Anterior cingulate cortex (tissue), 58 donors: ENCODE results near the gene HSFX3.
"Not testable (repeated sequence)": the region's sequence is repeated elsewhere in the genome, so short reads cannot be mapped to it uniquely, and the experiment has no call there.

Source experiments
- DNase-seq, 58 donors: peaks; one replicate each; lab custom pipeline; 2025; lab: John Stamatoyannopoulos, UW

HSFX3 gene

DNA sequence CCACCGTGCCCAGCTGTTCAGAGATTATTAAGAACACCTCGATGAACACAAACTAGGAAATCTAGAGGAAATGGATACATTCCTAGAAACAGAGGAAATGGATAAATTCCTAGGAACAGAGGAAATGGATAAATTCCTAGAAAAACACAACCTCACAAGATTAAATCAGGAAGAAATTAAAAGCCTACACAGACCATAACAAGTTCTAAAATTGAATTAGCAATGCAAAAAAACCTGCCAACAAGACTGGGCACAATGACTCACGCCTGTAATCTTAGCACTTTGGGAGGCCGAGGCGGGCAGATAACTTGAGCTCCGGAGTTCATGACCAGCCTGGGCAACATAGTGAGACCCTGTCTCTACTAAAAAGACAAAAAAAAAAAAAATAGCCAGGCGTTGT lies 31.5 kb downstream of the HSFX3 start:
- no peak for DNase-seq

DNA sequence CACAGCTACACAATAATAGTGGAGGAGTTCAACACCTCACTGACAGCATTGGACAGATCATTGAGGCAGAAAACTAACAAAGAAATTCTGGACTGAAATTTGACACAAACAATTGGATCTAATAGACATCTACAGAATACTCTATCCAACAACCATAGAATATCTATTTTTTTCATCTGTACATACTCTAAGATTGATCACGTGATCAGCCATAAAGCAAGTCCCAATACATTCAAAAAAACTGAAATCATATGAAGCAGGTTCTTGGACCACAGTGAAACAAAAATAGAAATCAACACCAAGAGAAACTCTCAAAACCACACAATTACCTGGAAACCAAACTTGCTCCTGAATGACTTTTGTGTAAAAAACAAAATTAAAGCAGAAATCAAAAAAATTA lies 32.4 kb downstream of the HSFX3 start:
- no peak for DNase-seq

DNA sequence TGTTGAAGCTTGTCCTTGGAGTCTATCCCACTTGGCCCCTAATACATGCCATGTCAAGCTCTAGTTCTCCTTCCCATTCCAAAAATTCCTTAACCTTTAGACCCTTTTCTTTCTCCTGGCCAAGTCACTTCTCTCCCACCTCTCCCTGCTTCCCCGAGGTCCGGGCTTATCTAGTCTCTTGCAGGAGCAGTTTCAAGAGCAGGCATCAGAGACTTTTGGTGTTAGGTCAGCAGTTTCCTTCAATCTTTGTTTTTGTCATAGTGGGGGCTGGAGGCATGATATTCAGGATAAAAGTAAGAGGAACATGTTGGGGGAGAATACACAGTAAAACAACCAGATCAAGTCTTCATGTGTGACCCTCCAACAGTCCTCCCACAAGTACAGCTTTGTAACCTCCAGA lies 33.1 kb downstream of the HSFX3 start:
- DNase-seq, result no peak

DNA sequence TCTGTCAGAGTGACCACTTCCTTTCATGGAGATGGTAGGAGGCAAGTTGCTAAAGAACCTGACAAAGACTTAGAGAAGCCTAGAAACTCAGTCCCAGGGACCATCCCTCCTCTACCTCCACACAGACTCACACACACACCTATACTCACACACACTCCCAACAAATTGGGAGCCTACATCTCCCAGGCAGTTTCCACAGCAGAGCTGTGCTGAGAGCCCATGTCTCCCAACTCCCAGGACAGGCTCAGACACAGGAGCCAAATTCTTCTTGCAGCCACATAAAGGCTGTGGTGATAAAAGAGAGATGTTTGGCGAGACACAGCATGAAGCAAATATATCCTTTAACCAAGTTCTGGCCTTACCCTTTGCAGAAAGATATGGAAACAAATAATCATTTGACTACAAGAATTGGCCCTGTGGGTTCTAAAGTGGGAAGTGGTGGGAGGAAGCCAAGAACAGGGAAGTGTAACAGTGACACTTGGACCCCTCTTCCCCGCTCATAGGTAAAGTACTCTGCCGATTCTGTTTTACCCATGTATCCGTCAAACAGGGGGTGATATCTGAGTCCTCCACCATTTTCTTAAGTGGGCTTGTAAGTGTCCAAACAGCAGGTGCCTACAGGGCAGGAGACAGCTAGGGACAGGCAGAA lies 33.6 kb downstream of the HSFX3 start:
- no peak for DNase-seq

DNA sequence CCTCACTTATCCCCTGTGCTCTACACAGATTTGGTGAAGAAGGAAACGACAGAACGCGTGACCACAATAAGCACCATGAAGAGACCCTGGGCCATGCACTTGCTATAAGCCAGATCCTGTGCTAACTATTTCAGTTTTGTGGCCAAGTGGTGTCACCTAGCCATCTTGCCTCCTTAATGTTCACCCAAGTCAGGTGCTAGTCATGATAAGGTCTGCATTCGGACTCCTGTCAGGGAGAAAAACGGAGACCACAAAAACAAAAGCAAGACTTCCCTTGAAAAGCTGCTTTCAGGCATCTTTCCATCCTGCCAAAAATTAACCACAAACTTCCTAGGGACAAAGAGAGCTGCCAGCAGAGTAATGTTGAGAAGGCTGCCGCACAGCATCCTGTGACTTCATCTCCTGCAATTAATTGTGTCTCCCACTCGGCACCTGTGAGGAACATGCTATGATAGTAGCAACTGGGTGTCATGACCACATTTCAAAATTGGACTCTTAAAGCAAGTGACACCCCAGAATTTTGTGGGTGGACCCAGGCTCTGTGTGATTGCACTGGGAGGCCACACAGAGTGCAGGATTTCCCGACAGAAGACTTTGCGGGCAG lies 35.8 kb downstream of the HSFX3 start:
- no peak for DNase-seq

DNA sequence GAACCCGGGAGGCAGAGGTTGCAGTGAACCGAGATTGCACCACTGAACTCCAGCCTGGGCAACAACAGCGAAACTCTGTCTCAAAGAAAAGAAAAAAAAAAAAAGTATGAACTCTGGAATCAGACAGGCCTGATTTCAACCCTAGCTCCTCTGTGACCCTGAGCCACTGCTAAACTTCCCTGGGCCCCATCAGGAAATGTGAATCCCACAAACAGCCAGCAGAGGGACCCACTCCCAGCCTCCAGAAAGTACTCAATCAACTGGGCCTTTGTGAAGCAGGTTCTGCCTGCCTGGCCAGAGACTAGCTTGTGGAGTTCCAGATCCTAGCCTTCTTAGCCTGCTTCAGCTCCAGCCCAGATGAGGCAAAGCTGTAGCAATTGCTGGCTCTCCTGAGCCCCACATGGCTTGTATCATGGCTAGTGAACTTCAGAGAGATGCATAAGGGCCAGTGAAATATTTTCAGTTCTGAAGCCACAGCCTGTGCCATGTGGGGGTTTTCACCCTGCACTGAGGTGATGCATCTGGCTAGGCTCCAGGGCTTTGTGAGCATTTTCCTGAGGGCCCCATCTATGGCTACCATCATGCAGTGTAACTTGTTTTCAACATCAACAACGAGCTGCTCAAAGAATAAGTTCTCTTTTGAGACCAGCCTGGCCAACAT lies 37.4 kb downstream of the HSFX3 start:
- DNase-seq, result peak in 43 of 58 donors; percentile 1 to 59 (median 19)

DNA sequence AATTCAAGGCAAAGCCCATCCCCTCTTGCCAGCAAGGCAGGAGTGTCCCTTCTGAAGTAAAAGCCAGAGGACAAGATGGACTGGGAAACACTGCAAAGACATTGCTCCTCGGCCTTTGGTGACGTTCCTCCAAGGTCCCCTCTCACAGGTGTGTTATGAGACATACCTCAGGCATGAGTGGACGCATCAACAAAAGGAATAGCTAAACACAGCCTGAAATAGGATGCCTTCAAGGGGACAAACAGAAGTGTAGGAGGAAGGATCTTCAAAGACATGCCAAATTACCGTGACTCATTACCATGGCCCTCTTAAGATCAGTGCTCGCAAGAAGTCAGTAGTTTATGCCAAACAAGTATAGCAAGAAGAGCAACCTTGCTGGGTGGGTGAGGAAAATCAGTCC lies 38.6 kb downstream of the HSFX3 start:
- no peak for DNase-seq

DNA sequence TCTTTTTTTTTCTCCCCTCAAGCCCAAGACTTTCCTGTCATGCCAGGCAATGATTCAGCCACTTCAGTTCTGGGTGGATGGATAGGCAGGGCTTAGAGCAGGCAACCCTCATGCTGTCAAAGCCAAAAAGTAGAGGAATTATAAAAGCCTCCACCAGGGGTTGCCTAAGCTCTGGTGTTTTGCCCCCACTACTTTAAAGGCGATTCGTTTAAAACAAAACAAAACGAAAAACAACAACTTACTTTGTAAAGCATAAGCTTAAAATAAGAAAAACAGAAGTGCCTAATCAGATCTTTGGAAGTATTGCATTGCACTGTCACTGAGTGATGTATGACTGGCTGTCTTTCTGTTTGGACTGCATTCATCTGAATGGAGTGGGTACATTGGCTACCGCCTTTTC lies 39.3 kb downstream of the HSFX3 start:
- no peak for DNase-seq

DNA sequence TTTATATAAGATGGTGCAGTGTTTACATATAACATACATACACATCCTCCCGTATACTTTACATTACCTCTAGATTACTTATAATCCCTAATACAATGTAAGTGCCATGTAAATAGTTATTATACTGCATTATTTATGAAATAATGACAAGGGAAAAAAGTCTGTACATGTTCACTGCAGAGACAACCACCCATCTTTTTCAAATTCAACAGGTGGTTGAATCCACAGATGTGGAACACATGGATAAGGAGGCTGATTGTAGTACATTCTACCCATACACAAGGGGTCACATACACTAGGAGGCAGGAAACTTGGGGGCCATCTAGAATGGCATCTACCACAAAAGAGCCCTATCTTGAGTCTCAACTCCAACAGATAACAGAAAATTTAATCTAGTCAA lies 41.3 kb downstream of the HSFX3 start:
- no peak for DNase-seq

DNA sequence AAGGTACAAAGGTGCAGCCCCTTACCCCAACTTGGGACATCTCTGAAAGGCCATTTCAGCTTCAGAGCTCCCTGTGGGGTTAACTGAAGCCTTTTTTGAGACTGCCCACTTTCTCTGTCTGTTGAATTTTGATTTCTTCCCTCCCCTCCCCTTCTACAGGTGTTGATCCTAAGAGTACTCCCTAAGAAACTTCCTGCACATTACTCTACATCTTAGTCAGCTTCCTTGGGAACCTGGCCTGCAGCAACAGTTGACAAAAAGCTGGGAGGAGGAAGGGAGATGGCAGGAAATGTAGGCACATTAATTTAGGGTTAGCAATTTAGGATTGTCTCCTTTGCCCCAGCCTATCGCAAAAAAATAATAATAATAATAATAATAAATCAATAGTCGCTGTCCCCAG lies 43.4 kb downstream of the HSFX3 start:
- DNase-seq, result no peak

DNA sequence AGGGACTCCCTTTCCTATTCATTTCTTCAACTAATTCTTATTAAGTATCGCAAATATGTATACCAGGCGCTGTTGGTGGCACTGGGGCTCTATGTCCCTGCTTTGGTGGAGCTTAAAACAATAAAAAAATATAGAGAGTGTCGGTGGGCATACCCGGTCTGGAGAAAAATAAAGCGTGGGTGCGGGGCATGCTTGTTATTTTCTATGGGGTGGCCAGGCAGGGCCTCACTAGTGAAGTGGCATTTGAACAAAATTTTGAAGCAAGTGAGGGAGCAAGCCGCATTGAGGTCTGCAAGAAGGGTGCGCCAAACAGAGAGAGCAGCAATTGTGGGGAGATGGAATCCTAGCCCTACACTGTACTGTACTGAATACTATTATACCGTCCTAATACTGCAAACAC lies 44.1 kb downstream of the HSFX3 start:
- DNase-seq, result no peak

DNA sequence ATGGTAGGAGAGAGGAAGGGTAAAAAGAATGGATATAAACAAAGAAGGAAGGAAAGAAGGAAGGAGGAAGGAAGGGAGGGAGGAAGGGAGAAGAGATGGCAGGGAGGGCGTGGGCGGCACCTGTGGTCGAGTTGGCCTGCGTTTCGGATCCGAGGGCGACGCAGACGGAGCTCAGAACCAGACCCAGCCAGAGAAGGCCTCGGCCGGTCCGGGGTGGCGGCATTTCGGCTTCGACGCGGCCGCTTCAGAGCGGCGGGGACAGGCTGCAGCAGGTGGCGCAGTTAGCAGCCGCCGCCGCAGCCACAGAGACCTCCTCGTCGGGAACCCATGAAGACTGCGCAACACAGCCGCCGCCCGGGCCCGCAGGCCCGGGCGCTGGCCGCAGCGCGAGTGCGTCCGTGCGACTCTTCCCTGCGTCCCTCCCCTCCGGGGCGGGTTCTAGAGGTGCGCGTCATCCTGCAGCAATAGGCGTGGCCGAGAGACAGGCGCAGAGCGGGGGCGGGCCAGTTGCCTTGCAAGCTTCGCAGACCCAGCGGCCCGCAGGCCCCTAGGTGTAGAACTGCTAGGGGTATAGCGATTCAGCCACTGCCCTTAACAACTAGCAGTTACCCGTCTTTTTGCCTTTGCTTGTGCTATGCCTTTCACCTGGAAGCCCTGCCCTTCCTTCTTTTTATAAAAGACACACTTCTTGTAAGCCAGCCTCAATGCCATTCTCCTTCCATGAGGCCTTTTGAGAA lies 44.6 kb downstream of the HSFX3 start, which contains the start of gene IDS:
Gene IDS, minus strand, starts transcription at position 392 of the 737 bp plus-strand sequence. Its CDS starts 169 bp downstream, at position 223.
- peak in 57 of 58 donors; percentile 1 to 90 (median 75) for DNase-seq

DNA sequence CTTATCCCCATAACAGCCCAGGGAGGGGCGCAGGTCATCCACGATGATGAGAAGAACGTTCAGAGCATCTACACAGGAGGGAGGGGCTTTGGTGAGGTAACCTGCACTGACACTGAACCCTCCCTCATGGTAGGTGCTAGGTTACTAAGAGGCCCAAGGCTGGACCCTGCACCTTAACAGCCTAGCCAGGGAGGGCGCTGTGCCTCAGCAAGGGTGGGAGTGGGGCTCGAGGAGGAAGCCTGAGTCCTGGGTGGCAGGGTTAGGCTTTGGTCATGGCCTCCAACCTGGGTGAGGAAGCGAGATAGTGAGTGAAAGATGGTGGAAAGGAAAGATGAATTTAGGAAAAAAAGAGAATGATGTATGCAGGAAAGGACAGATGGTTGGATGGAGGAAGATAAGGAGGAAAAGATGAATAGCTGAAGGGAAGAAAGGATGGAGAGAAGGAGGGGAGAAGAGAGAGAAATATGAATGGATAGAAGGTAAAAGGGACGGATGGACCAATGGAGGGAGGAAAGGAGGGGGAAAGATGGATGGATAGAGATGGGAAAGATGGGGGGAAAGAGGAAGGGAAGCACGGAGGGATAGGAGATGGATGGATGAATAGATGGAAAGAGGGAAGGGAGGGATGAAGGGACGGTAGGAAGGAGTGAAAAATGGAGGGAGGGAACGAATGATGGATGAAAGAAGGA lies 45.4 kb downstream of the HSFX3 start:
- DNase-seq, result peak in 6 of 58 donors; percentile 1 to 15 (median 6)

DNA sequence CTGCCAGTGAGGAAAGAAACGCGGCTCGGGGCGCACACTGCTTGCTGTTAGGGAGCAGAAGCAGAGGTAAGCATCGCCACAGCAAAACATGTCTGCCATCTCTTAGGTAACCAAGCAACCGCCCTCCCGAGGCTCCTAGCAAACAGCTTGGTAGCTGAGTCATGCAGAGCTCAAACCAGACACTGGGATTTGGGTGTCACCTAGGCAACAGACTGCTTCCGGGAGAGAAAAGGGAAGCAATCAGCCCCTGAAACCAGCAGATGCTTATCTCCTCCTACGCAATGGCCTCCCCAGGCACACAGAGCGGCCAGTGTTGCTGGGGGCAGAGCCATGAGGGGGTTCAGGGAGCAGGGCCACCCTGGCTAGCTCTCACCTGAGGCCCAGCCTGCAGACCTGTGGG lies 46.3 kb downstream of the HSFX3 start:
- DNase-seq, result peak in 18 of 58 donors; percentile 1 to 50 (median 16)

DNA sequence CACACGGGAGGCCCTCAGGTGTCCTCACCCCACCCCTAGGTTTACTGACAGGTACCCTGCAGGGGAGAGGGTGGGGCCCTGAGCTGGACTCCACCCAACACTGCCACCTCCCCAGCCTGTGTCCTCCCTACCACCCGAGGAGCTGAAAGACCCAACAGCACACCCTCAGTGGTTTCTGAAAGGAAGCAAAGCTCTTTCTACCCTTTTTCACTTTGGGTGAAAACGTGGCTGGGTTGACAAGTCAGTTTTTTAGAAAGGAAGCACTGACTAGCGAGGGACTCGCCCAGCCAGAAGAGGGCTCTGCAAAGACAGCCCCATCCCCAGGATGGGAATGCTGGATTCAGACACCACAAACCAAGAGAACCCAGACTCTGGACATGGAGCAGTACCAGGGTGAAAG lies 46.8 kb downstream of the HSFX3 start:
- DNase-seq, result not testable (repeated sequence)

DNA sequence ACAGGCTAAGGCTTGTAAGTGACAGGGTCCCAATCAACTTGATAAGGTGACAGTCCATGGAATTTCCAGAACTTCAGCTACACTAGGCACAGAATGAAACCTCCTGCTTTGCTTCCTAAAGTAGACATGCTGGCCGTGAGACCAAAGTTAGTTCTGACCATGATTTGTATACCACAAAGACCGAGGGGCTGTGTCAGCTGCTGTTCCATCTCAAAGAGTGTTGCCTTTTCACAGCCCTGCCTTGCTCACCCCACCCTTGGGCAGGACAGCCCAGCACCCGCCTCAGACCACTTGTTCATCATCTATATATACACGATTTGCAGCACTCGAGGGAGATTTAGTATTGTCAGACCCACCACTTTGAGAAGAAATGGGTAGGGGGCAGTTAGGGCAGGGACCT lies 50.0 kb downstream of the HSFX3 start:
- DNase-seq, result no peak

DNA sequence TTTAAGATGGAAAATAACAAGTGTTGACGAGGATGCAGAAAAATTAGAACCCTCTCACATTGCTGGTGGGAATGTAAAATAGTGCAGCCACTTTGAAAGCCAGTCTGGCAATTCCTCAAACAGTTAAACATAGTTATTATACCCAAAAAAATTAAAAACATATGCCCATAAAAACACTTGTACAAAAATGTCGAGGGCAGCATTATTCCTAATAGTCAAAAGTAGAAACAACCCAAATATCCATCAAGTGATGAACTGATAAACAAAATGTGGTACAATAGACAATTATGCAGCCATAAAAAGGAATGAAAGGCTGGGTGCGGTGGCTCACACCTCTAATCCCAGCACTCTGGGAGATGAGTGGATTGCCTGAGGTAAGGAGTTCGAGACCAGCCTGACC lies 51.0 kb downstream of the HSFX3 start:
- no peak for DNase-seq
